Astrocyte of the spinal cord (primary cell): ENCODE data around the gene CDK8.

ENCODE experiments used
- DNase-seq: peaks from one replicate; pipeline ENCODE4 v3.0.0; 2011; ENCODE audit warnings: low read depth, low spot score
- H3K4me3 ChIP-seq: 2 replicates; pipeline ENCODE4 v1.5.1; 2011; ENCODE audit warnings: low read depth, mild to moderate bottlenecking, low read length, moderate library complexity
- in situ Hi-C: cut with HindIII; loops from 2 replicates; pipeline ENCODE4 v1.10.0; 2017; ENCODE audit warnings: low sequenced_read_pairs
- TF ChIP-seq, protein P1 (sequence below): IDR thresholded peaks from 2 replicates; pipeline ENCODE4 v1.5.1; 2012; ENCODE audit warnings: low read depth, mild to moderate bottlenecking, low read length, inconsistent platforms

Gene CDK8

DNA sequence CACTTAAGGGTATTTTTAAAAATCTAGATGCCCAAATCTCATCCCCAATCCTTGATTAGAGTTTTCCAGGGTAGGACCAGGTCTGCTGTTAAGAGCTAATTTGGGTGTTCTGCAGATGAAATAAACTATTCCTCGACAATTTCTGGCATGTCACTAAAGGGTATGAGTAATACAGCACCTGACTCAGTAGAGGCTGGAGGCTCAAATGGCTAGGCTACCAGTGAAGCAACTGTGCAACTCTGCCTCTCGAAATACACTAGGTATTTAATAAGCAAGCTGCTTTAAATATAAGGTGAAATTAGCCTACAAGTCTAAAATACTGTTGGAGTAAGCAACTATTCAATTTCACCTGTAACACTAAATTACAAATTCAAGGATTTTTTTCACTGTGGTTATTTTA is 33.4 kb upstream of the CDK8 start:
- H3K4me3 ChIP-seq: peak overlapping the region; percentile 6
- TF ChIP-seq, protein P1, sequence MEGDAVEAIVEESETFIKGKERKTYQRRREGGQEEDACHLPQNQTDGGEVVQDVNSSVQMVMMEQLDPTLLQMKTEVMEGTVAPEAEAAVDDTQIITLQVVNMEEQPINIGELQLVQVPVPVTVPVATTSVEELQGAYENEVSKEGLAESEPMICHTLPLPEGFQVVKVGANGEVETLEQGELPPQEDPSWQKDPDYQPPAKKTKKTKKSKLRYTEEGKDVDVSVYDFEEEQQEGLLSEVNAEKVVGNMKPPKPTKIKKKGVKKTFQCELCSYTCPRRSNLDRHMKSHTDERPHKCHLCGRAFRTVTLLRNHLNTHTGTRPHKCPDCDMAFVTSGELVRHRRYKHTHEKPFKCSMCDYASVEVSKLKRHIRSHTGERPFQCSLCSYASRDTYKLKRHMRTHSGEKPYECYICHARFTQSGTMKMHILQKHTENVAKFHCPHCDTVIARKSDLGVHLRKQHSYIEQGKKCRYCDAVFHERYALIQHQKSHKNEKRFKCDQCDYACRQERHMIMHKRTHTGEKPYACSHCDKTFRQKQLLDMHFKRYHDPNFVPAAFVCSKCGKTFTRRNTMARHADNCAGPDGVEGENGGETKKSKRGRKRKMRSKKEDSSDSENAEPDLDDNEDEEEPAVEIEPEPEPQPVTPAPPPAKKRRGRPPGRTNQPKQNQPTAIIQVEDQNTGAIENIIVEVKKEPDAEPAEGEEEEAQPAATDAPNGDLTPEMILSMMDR: no peak
- DNase-seq: peak; percentile 25
- in situ Hi-C loops: no loop called here

DNA sequence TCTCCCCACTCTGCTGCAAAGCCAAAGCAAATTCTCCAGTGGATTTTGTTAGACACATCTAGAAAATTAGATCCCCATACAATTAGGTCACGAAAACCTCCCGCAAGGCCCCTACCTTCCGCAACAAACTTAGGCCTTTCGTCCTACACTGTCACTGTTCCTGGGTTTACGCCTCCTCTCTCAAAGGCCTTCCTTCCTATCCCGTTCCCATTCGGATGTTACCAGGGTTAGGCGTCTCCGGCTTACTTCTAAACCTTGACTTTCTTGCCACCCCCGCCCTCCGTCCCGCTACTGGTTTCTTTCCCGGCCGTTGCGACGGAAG is 32.6 kb upstream of the CDK8 start:
- TF ChIP-seq, protein P1: no peak
- peak overlapping the region; percentile 95 for H3K4me3 ChIP-seq
- in situ Hi-C loops: no loop called here
- DNase-seq: no peak

DNA sequence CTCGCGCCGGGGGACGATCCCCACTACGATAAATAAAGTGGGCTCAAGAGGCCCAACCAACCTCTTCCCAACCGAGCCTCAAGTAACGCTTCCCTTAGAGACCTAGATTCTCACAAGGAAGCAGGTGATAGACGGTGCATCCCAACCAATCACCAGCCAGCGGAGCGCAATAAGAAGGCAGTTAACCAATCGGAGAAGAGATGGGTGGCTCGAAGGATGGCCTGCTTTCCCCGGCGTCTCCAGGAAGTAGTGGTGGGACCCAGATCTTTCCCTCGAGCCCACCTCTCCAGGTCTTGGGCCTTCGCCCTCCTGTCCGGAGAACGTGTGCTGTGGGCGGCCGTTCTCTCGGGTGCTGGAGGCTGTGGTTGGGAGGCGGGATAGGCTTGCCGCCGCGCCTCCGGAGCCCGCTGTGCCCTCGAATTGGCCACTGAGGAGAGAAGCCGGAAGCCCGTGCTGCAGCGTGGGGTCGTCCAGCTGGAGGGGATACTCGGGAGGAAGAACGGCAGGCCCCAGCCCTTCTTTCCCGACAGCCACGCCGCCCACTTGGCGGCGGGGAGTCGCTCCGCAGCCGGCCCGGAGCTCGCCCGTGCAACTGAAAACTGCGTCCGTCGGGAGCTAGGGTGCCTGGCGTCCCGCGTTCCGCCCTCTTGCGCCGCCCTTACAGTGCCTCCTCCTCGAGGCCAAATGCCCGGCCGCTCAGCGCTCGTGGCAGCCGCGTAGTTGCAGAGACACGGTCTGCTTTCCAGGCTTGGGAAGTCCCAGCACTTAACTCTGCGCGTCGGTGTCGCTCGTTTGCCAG is 32.0 kb upstream of the CDK8 start, which contains the start of gene RNF6:
Gene RNF6, minus strand, starts transcription at position 594 of the 799 bp plus-strand sequence. CDS start 2,665 bp downstream, outside the sequence.
- in situ Hi-C loops: no loop called here
- DNase-seq: peak; percentile 99
- TF ChIP-seq, protein P1: peak; percentile 6
- peak within 1 kb of the TSS; percentile 95 for H3K4me3 ChIP-seq

DNA sequence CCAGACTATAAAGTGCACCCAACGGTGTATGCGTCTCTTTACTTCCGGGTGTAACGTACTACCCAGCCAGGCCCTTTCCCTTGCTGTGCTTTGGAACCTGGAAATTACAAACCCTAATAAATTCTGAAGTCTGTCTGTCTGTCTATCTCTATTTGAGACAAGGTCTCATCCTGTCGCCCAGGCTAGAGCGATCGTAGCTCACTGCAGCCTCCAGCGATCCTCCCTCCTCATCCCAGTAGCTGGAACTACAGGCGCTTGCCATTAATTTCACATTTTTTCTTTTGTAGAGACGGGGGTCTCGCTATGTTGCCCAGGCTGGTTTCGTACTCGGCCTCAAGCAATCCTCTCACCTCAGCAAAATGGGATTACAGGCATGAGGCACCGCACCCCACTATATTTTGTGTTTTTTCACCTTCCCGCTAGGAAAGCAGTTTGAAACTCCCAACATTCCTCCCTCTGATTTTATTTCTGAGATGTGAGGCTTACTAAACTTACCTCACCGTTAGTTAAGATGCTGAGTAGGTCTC is 31.3 kb upstream of the CDK8 start:
- TF ChIP-seq, protein P1: no peak
- no peak for DNase-seq
- peak overlapping the region; percentile 95 for H3K4me3 ChIP-seq
- in situ Hi-C loops: no loop called here

DNA sequence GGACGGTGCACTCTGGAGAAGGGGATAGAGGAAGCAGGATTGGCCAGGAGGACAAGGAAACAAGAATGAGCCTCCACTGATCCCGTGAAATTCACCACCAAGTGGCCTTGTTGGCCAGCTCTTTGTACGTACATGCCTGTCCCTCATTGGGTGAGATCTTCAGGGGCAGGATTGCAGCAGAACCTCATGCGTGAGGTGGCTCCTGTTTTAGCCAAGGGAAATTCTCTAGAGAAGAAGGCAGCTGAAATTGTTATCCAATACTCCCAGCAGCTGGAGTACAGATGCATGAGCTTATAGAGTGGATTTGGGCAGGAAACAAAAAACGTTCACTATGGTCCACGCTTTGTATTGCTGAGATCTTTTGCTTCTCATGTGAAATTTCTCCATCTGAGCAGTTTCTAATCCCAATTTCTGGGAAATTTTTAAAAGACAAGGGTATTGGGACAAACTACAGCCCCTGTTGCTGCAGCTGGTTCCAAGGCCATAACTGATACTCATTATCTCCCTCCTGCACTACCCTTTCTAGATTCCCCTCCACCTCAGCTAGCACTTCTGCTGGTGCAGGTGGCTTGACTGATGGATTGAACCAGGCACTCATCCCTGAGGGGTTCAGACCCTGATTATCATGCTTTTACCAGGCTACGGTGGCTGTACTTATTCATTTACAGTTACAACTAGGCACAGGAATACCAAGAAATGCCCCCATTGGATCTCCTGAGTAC is 27.9 kb upstream of the CDK8 start:
- H3K4me3 ChIP-seq: no peak overlapping the region
- no peak for DNase-seq
- in situ Hi-C loops: no loop called here
- TF ChIP-seq, protein P1: no peak

DNA sequence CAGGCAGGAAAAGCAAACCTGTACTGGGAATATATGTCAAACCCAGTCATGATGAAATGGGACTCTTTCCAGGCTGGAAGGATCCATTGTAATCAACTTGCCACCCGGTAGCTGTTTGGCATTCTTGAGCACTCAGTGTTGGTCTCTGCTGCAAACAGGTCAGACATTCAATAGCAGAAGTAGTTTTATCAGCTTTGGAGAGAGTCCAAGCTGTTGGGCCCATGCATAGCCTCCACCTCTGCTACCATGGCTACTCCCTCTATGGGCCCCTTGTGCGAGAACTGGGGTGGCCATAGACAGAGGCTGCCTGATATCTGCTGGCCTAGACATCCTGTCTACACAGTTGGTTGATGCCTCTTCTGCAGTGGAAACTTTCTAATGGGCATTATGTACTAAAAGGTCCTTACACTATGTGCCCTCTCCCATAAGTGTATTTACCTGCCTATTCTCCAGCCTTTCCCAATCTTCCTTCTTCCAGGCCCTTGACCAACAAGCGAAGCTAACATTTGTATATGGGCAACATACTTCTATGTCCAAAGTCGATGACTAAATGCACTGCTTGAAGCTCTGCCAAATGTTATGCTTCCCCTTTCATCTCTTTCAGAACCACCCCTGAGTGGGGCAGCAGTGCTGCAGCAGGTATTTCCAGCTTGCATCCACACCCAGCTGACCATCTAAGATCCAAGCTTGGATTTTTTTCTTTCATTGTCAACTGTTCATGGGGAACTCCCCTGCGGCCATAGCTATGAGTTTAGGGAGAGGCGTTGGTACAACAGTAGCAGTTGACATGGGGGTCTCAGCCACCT is 26.6 kb upstream of the CDK8 start:
- H3K4me3 ChIP-seq: no peak overlapping the region
- in situ Hi-C loops: no loop called here
- no peak for DNase-seq
- TF ChIP-seq, protein P1: no peak
